KMS-11 (cell line): ENCODE data around the gene MYRIP.

ENCODE experiments used
- H2AFZ ChIP-seq: fragments of 200-600 bp; sonication (generic); 2 replicates; pipeline ENCODE4 v1.6.1; 2016; ENCODE audit warnings: antibody characterized with exemption, mixed run types, low read depth
- H3K27ac ChIP-seq: fragments of 200-600 bp; sonication (generic); 2 replicates; pipeline ENCODE4 v1.6.1; 2016; ENCODE audit warnings: mild to moderate bottlenecking, mixed run types
- H3K27me3 ChIP-seq: fragments of 200-600 bp; sonication (generic); 2 replicates; pipeline ENCODE4 v1.6.1; 2017; ENCODE audit warnings: mild to moderate bottlenecking, low read depth, mixed run types, moderate library complexity; ENCODE audit not compliant: insufficient read depth
- H3K36me3 ChIP-seq: fragments of 200-600 bp; sonication (generic); 2 replicates; pipeline ENCODE4 v1.6.1; 2017; ENCODE audit warnings: mild to moderate bottlenecking, mixed run types; ENCODE audit not compliant: insufficient read depth
- H3K4me1 ChIP-seq: fragments of 200-600 bp; sonication (generic); 2 replicates; pipeline ENCODE4 v1.6.1; 2016; ENCODE audit warnings: mild to moderate bottlenecking, low read depth, mixed run types; ENCODE audit not compliant: poor library complexity, severe bottlenecking
- H3K4me2 ChIP-seq: fragments of 200-600 bp; sonication (generic); 2 replicates; pipeline ENCODE4 v1.7.0; 2016; ENCODE audit warnings: mild to moderate bottlenecking, mixed run types
- H3K4me3 ChIP-seq: fragments of 200-600 bp; sonication (generic); IDR thresholded peaks from 2 replicates; pipeline ENCODE4 v1.6.1; 2017; ENCODE audit warnings: low read depth, low read length, mixed read lengths; ENCODE audit not compliant: insufficient read depth
- H3K79me2 ChIP-seq: fragments of 200-600 bp; sonication (generic); 2 replicates; pipeline ENCODE4 v1.6.1; 2016; ENCODE audit warnings: low read depth, mixed run types; ENCODE audit not compliant: insufficient read depth
- H3K9ac ChIP-seq: fragments of 200-600 bp; sonication (generic); 2 replicates; pipeline ENCODE4 v1.6.1; 2016; ENCODE audit warnings: mild to moderate bottlenecking, mixed run types
- H4K20me1 ChIP-seq: fragments of 200-600 bp; sonication (generic); 2 replicates; pipeline ENCODE4 v1.6.1; 2016; ENCODE audit warnings: mild to moderate bottlenecking, mixed run types; ENCODE audit not compliant: insufficient read depth
- TF ChIP-seq, protein P1 (sequence below): fragments of 200-600 bp; sonication (generic); conservative IDR thresholded peaks from 2 replicates; pipeline ENCODE4 v1.6.1; 2017; ENCODE audit warnings: low read depth, mild to moderate bottlenecking, antibody characterized with exemption, low read length, moderate library complexity, mixed read lengths

MYRIP gene

DNA sequence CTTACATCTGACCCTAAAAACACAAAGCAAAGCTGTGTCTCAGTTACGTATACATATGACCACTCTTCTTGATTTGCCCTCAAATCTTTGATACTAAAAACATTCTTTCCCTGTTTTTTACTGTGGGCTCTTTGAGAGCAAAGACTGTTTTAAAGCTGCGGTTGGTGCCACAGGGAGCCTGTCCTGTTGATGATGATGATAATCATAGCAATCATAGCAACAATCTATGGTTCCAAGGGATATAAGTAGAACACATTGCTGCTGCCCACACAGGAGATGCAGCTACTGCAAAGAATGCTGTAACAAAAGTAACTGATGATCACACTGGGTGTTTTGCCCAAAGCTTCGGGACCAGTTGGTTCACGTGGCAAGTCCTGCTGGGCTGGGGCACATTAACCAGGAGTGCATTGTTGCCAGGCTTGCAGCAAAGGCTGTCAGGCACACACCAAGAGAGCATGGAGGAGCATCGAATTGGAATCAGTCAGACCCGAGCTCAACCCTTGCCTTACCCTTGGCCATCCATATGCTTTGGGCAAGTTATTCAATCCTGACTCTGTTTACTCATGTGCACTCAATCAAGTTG is 368.7 kb downstream of the MYRIP start:
- Histone ChIP-seq H2AFZ (no peak overlapping the region), H3K9ac (no peak overlapping the region), H4K20me1 (no peaks in the 10 kb centered on the region), H3K4me2 (no peak overlapping the region), H3K27ac (no peak overlapping the region), H3K36me3 (no peaks in the 10 kb centered on the region), H3K4me3 (no peak overlapping the region), H3K4me1 (no peaks in the 10 kb centered on the region), H3K27me3 (0 out of 2 replicates have a peak, but pooled peaks cover 5% of the 10 kb centered on the region), H3K79me2 (no peaks in the 10 kb centered on the region)
- TF ChIP-seq, protein P1, sequence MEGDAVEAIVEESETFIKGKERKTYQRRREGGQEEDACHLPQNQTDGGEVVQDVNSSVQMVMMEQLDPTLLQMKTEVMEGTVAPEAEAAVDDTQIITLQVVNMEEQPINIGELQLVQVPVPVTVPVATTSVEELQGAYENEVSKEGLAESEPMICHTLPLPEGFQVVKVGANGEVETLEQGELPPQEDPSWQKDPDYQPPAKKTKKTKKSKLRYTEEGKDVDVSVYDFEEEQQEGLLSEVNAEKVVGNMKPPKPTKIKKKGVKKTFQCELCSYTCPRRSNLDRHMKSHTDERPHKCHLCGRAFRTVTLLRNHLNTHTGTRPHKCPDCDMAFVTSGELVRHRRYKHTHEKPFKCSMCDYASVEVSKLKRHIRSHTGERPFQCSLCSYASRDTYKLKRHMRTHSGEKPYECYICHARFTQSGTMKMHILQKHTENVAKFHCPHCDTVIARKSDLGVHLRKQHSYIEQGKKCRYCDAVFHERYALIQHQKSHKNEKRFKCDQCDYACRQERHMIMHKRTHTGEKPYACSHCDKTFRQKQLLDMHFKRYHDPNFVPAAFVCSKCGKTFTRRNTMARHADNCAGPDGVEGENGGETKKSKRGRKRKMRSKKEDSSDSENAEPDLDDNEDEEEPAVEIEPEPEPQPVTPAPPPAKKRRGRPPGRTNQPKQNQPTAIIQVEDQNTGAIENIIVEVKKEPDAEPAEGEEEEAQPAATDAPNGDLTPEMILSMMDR, result no peak

DNA sequence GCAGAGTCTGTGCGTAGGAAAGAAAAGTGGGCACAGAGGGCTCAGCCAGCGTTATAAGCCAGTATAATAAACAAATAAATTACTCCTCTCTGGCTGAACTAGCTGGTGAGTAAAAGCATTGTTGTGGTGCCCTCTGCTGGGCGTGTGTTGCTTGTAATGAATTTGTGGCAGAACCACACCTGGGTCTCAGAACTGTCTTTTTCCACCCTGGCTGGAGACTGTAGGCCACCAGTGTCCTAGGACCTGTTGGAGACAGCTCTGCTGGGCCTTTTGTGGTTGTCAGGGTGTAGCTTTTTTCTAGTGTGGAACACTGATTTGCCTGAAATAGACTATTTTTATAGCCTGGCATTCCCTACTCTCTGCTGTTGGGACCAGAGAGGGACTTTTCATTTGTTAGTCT is 369.6 kb downstream of the MYRIP start:
- no peak overlapping the region for H3K9ac ChIP-seq
- no peak overlapping the region for H3K27ac ChIP-seq
- H3K4me2 ChIP-seq, result no peak overlapping the region
- no peaks in the 10 kb centered on the region for H3K4me1 ChIP-seq
- H3K36me3 ChIP-seq, result no peaks in the 10 kb centered on the region
- peaks cover 10% of the 10 kb centered on the region; the same call in 1 of the 2 replicates for H3K27me3 ChIP-seq
- TF ChIP-seq, protein P1, result peak; percentile 57
- no peaks in the 10 kb centered on the region for H3K79me2 ChIP-seq
- H3K4me3 ChIP-seq, result no peak overlapping the region
- H2AFZ ChIP-seq, result no peak overlapping the region
- no peaks in the 10 kb centered on the region for H4K20me1 ChIP-seq

DNA sequence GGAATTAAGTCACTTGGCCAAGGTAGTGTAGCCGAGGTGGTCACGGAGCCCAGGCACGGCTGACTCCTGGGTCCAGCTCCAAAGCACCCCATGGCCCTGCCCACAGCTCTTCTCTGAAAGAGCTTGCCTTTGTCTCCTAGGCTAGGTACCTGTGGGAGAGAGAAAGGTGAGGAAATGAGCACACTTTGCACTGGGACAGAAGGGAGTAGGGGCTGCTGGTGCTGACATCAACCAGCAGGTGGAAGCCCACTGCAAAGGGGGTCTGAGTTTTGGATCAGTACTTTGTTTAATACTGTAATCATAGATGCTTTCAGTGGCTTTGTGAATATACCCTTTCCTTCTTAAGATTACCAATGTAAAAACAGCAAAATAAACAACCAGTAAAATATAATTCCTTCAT is 371.8 kb downstream of the MYRIP start:
- Histone ChIP-seq H3K9ac (no peak overlapping the region), H3K79me2 (no peaks in the 10 kb centered on the region), H3K4me3 (no peak overlapping the region), H3K27me3 (peaks cover 17% of the 10 kb centered on the region; the same call in 1 of the 2 replicates), H2AFZ (no peak overlapping the region), H3K36me3 (no peaks in the 10 kb centered on the region), H3K4me2 (no peak overlapping the region), H4K20me1 (no peaks in the 10 kb centered on the region), H3K4me1 (peaks cover 14% of the 10 kb centered on the region), H3K27ac (no peak overlapping the region)
- TF ChIP-seq, protein P1, result no peak

DNA sequence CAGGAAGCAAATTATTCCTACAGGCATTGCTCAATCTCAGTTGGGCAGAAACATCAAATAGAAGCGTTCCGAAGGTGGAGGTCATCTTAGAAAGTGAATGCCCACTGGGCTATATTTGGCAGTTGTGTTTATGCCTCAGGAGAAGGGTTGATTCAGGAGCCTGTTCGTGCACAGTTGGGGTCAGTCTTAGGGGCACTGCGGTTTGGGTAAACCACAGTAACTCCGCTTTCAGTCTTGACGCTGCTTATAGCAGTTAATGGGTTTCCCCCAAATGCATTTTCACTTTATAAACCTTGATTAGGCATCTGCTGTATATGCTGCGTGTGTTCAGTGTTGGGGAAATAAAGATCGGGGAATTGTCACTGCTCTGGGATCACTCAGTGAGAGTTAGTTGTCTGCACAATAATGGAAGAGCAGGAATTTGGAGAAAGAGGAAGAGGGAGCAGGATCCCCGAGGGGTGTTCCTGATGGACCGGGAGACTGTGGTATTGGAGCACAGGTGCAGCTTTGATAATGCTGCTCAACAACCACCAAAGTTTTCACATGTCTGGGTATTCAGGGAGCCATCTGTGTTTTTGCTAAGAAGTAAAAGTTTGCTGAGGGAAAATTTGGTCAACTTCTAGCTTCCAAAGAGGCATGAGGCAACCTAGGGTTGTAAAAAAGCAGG is 375.8 kb downstream of the MYRIP start:
- Histone ChIP-seq H4K20me1 (no peaks in the 10 kb centered on the region), H3K4me3 (no peak overlapping the region), H3K79me2 (no peaks in the 10 kb centered on the region), H3K27me3 (peaks cover 28% of the 10 kb centered on the region; the same call in 1 of the 2 replicates), H3K9ac (no peak overlapping the region), H3K27ac (no peak overlapping the region), H3K4me2 (peak overlapping the region; percentile 27; the same call in 1 of the 2 replicates), H3K36me3 (no peaks in the 10 kb centered on the region), H2AFZ (no peak overlapping the region), H3K4me1 (peaks cover 26% of the 10 kb centered on the region)
- TF ChIP-seq, protein P1, result no peak
